ENCODE data around the gene AMFR. TPM values are rescaled to one million over a fixed set of nuclear protein-coding genes. Genes with fewer than 3 reads are reported as not detected.

Gene AMFR
- polyA plus RNA-seq, 1 donor (not counting 4 experiments of a cell fraction or from before 2014, with no cell fraction given) = 36.9 TPM

- Histone ChIP-seq H3K9ac (ENCODE audit: control insufficient read depth, extremely low read depth, insufficient read depth, low read length) (no peak overlapping the region), H3K9me1 (ENCODE audit: control insufficient read depth, extremely low read depth, insufficient read depth, low read length) (no peaks in the 10 kb centered on the region), H4K20me1 (ENCODE audit: control insufficient read depth, extremely low read depth, insufficient read depth, low read length) (no peaks in the 10 kb centered on the region), H3K27me3 (ENCODE audit: control insufficient read depth, extremely low read depth, insufficient read depth, low read length) (no peaks in the 10 kb centered on the region), H2AFZ (ENCODE audit: control insufficient read depth, low read length) (no peak overlapping the region), H3K9me3 (ENCODE audit: control insufficient read depth, low read depth, low read length) (no peaks in the 10 kb centered on the region), H3K4me1 (ENCODE audit: control insufficient read depth, extremely low read depth, insufficient read depth, low read length) (peaks cover 5% of the 10 kb centered on the region), H3K4me2 (ENCODE audit: control insufficient read depth, extremely low read depth, insufficient read depth, low read depth, low read length) (no peak overlapping the region), H3K4me3 (ENCODE audit: control insufficient read depth in 2 of 3, extremely low read depth in 1 of 3, insufficient read depth in 2 of 3, low read depth in 1 of 3, low read length in 3 of 3) (no peak overlapping the region), H3K27ac (ENCODE audit: control insufficient read depth, insufficient read depth, low read length) (no peak overlapping the region), H3K79me2 (ENCODE audit: control insufficient read depth, insufficient read depth, low read length) (no peaks in the 10 kb centered on the region), H3K36me3 (ENCODE audit: control insufficient read depth in 2 of 2, extremely low read depth in 1 of 2, insufficient read depth in 2 of 2, low read length in 2 of 2) (peaks cover 12 to 36% of the 10 kb centered on the region in 2 experiments)
- no peak for DNase-seq (ENCODE audit: low read depth, low spot score)
- TF ChIP-seq CTCF (optimal IDR thresholded peaks at IDR 0.05 in 1 of 3, IDR thresholded peaks at IDR 0.05 in 1 of 3, conservative IDR thresholded peaks at IDR 0.05 in 1 of 3; ENCODE audit: extremely low read depth in 1 of 3, insufficient read depth in 2 of 3, low read length in 3 of 3) (no peak), EZH2 (IDR thresholded peaks at IDR 0.05; ENCODE audit: low read length) (no peak)
- dilution Hi-C loops (cut with MboI; ENCODE audit: extremely low pct_ligation_motif_present, low sequenced_read_pairs) = no loop called here
- no peak for FAIRE-seq
These were observed 19.2 kb downstream of the AMFR start for GRCh38 chr16:56405977-56406672.

- dilution Hi-C loops (cut with MboI; ENCODE audit: extremely low pct_ligation_motif_present, low sequenced_read_pairs) = no loop called here
- Histone ChIP-seq H3K4me3 (ENCODE audit: control insufficient read depth in 2 of 3, extremely low read depth in 1 of 3, insufficient read depth in 2 of 3, low read depth in 1 of 3, low read length in 3 of 3) (no peak overlapping the region), H3K27ac (ENCODE audit: control insufficient read depth, insufficient read depth, low read length) (no peak overlapping the region), H3K27me3 (ENCODE audit: control insufficient read depth, extremely low read depth, insufficient read depth, low read length) (no peaks in the 10 kb centered on the region), H2AFZ (ENCODE audit: control insufficient read depth, low read length) (no peak overlapping the region), H3K9me1 (ENCODE audit: control insufficient read depth, extremely low read depth, insufficient read depth, low read length) (no peaks in the 10 kb centered on the region), H3K4me1 (ENCODE audit: control insufficient read depth, extremely low read depth, insufficient read depth, low read length) (no peaks in the 10 kb centered on the region), H4K20me1 (ENCODE audit: control insufficient read depth, extremely low read depth, insufficient read depth, low read length) (no peaks in the 10 kb centered on the region), H3K9me3 (ENCODE audit: control insufficient read depth, low read depth, low read length) (no peaks in the 10 kb centered on the region), H3K4me2 (ENCODE audit: control insufficient read depth, extremely low read depth, insufficient read depth, low read depth, low read length) (no peak overlapping the region), H3K36me3 (ENCODE audit: control insufficient read depth in 2 of 2, extremely low read depth in 1 of 2, insufficient read depth in 2 of 2, low read length in 2 of 2) (peaks cover 14 to 33% of the 10 kb centered on the region in 2 experiments), H3K9ac (ENCODE audit: control insufficient read depth, extremely low read depth, insufficient read depth, low read length) (no peak overlapping the region), H3K79me2 (ENCODE audit: control insufficient read depth, insufficient read depth, low read length) (no peaks in the 10 kb centered on the region)
- TF ChIP-seq CTCF (optimal IDR thresholded peaks at IDR 0.05 in 1 of 3, IDR thresholded peaks at IDR 0.05 in 1 of 3, conservative IDR thresholded peaks at IDR 0.05 in 1 of 3; ENCODE audit: extremely low read depth in 1 of 3, insufficient read depth in 2 of 3, low read length in 3 of 3) (peak; percentile 57 to 71 (median 64)), EZH2 (IDR thresholded peaks at IDR 0.05; ENCODE audit: low read length) (no peak)
- DNase-seq (ENCODE audit: low read depth, low spot score) (no peak), FAIRE-seq (no peak)
These were observed 23.9 kb downstream of the AMFR start for GRCh38 chr16:56401482-56401881.

Measured in keratinocyte (primary cell).